ENCODE results near the gene DENND2A.

DNA sequence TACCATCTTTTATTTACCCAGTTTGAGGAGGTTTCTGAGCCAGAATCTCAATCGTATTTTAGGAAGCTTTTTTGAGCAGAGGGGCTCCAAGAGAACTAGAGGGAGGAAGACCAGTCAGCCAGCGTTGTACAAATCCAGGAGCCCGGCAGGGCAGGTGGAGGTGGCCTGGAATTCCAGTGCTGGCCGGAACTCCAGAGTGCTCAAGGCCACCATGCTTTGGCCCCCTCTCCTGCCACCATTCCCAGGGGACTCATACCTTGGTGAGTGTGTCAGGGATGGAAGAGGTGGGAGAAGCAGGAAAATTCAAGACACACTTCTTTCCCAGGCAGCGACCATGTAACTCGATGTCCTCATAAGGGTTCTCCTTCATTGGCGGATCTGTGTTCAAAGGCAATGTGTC, 55.3 kb downstream of the DENND2A start:
- TF ChIP-seq POLR2A (IDR thresholded peaks at IDR 0.05) (no peak), CTCF (IDR thresholded peaks at IDR 0.05) (no peak)

All from thyroid gland (tissue), 4 donors.